HL-60/S4 (cell line): Measurements from ENCODE around the gene NAA35.

Experiments
- in situ Hi-C: fragments of 300-500 bp; cut with MboI; formaldehyde crosslinking; loops from 2 replicates; pipeline ENCODE4 v1.14.3; 2022; ENCODE audit warnings: low sequenced_read_pairs

The NAA35 gene

GRCh38 chr9:86057491-86057890 is 116.5 kb downstream of the NAA35 start:
- in situ Hi-C loops, result no loop called here

GRCh38 chr9:86061972-86062739 is 121.2 kb downstream of the NAA35 start:
- in situ Hi-C loops, result no loop called here

GRCh38 chr9:86062845-86063693 is 122.1 kb downstream of the NAA35 start:
- in situ Hi-C loops, result no loop called here

- in situ Hi-C loops, result no loop called here
These were observed 123.3 kb downstream of the NAA35 start for GRCh38 chr9:86064220-86064619.

GRCh38 chr9:86069206-86069869 is 128.4 kb downstream of the NAA35 start:
- in situ Hi-C loops, result no loop called here
